SIG-M5 (cell line): Measurements from ENCODE around the gene POTEF.
"Not testable (repeated sequence)": the region's sequence is repeated elsewhere in the genome, so short reads cannot be mapped to it uniquely, and the experiment has no call there.

Source experiments
- DNase-seq: peaks from one replicate; lab custom pipeline; 2025; lab: John Stamatoyannopoulos, UW

The POTEF gene

GRCh38 chr2:130129120-130129829 lies at the start of gene POTEF:
Gene POTEF (minus strand): TSS chr2:130129222. CDS start chr2:130120515, 8,707 bp downstream.
- not testable (repeated sequence) for DNase-seq

GRCh38 chr2:130174866-130175265 lies 45.8 kb upstream of the POTEF start:
- not testable (repeated sequence) for DNase-seq

GRCh38 chr2:130169896-130170295 lies 40.9 kb upstream of the POTEF start:
- DNase-seq: no peak

GRCh38 chr2:130169163-130169562 lies 40.1 kb upstream of the POTEF start:
- not testable (repeated sequence) for DNase-seq

- DNase-seq: not testable (repeated sequence)
Measured at GRCh38 chr2:130166611-130167010, 37.6 kb upstream of the POTEF start.

GRCh38 chr2:130165293-130166016 lies 36.4 kb upstream of the POTEF start:
- DNase-seq: no peak

- DNase-seq: no peak
Measured at GRCh38 chr2:130162968-130163367, 33.9 kb upstream of the POTEF start.

- not testable (repeated sequence) for DNase-seq
Measured at GRCh38 chr2:130162486-130162885, 33.5 kb upstream of the POTEF start.

- not testable (repeated sequence) for DNase-seq
Measured at GRCh38 chr2:130160838-130161705, 32.0 kb upstream of the POTEF start.

GRCh38 chr2:130160131-130160530 lies 31.1 kb upstream of the POTEF start:
- no peak for DNase-seq

GRCh38 chr2:130159376-130159775 lies 30.4 kb upstream of the POTEF start:
- not testable (repeated sequence) for DNase-seq

- DNase-seq: no peak
Measured at GRCh38 chr2:130158631-130159030, 29.6 kb upstream of the POTEF start.

- DNase-seq: not testable (repeated sequence)
Measured at GRCh38 chr2:130157825-130158514, 28.9 kb upstream of the POTEF start.

- DNase-seq: not testable (repeated sequence)
Measured at GRCh38 chr2:130157354-130157753, 28.3 kb upstream of the POTEF start.

GRCh38 chr2:130156624-130157004 lies 27.6 kb upstream of the POTEF start:
- no peak for DNase-seq

GRCh38 chr2:130155956-130156623 lies 27.1 kb upstream of the POTEF start:
- DNase-seq: not testable (repeated sequence)

GRCh38 chr2:130154773-130155765 lies 26.0 kb upstream of the POTEF start:
- DNase-seq: no peak

GRCh38 chr2:130154423-130154770 lies 25.4 kb upstream of the POTEF start:
- DNase-seq: not testable (repeated sequence)

GRCh38 chr2:130153721-130154422 lies 24.9 kb upstream of the POTEF start:
- DNase-seq: not testable (repeated sequence)
